ENCODE data around the gene IFFO2.

Gene IFFO2

DNA sequence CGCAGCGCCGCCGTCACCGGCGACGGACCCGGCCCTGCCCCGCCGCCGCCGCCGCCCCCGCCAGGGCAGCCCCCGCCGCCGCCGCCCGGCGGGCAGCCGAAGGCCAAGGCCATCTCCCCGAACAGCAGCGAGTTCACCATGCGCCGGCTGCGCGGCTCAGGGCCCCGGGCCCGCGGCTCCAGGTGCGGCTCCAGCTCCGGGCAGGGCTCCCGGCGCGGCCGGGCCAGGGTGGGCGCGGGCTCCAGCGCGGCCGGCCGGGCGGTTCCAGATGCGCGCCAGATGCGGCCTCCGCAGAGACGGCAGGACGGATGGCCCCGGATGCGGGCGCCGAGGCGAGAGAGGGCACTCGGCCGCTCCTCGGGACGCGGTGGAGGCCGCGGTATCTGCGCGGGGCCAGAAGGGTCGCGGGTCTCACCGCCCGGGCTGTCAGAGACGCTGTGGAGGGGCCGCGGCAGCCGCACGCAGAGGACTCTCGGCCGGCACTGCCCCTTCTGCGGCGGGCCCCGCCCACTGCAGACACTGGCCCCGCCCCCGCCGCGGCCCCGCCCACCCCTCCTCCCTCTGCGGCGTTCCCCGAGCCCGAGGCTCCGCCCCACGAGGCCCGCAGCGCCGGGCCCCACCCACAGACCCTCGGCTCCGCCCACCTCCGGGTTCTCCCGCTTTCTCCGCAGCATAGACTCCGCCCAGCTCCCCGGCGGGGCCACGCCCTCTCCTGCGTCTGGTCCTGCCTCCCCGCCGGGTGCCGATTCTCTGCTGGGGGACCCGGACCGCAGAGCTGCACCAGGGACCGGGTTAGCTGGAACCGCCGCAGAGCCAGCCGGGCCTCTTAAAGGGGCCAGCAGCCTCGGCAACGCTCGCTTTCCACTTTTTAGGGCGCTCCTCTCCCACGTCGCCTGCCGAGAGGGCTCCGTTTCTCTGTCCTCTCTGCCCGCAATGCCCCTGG, at the start of gene IFFO2:
Gene IFFO2 (minus strand): TSS at position 484 of the 943 bp plus-strand sequence. CDS start 344 bp downstream, at position 140.
- TF ChIP-seq, protein P1, sequence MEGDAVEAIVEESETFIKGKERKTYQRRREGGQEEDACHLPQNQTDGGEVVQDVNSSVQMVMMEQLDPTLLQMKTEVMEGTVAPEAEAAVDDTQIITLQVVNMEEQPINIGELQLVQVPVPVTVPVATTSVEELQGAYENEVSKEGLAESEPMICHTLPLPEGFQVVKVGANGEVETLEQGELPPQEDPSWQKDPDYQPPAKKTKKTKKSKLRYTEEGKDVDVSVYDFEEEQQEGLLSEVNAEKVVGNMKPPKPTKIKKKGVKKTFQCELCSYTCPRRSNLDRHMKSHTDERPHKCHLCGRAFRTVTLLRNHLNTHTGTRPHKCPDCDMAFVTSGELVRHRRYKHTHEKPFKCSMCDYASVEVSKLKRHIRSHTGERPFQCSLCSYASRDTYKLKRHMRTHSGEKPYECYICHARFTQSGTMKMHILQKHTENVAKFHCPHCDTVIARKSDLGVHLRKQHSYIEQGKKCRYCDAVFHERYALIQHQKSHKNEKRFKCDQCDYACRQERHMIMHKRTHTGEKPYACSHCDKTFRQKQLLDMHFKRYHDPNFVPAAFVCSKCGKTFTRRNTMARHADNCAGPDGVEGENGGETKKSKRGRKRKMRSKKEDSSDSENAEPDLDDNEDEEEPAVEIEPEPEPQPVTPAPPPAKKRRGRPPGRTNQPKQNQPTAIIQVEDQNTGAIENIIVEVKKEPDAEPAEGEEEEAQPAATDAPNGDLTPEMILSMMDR (IDR thresholded peaks at IDR 0.05; ENCODE audit: low read length) = no peak
- TF ChIP-seq EZH2 (optimal IDR thresholded peaks at IDR 0.05; ENCODE audit: low read depth, low read length) (no peak), EZH2phosphoT487 (IDR thresholded peaks at IDR 0.05; ENCODE audit: low read length) (no peak)
- H3K4me3 ChIP-seq (ENCODE audit: low read length) = peak within 1 kb of the TSS; percentile 84
- no peaks in the 10 kb centered on the region for H3K36me3 ChIP-seq (replicated peaks; ENCODE audit: insufficient read depth, low read length)
- peaks cover 15% of the 10 kb centered on the region; the same call in 1 of the 2 replicates for H3F3A ChIP-seq (ENCODE audit: insufficient read depth, low read length)
- peak within 1 kb of the TSS; percentile 94 for H3K4me2 ChIP-seq (ENCODE audit: low read depth, low read length)
- H3K4me1 ChIP-seq (ENCODE audit: low read length) = peaks cover 26% of the 10 kb centered on the region
- peak; percentile 90 for DNase-seq
- peaks cover 37% of the 10 kb centered on the region for H3K79me2 ChIP-seq (ENCODE audit: low read length)
- H3K9ac ChIP-seq (ENCODE audit: low read length) = peak within 1 kb of the TSS; percentile 64
- no peaks in the 10 kb centered on the region for H4K20me1 ChIP-seq (ENCODE audit: insufficient read depth, low read length)
- no peaks in the 10 kb centered on the region for H3K9me2 ChIP-seq (replicated peaks; ENCODE audit: insufficient read depth, low read length)
- peak within 1 kb of the TSS; percentile 87 for H2AFZ ChIP-seq (ENCODE audit: low read length)
- H3K9me3 ChIP-seq (replicated peaks; ENCODE audit: insufficient read depth, low read length) = no peaks in the 10 kb centered on the region
- no peak within 1 kb of the TSS for H3K27ac ChIP-seq (ENCODE audit: low read length)
- peaks cover 38% of the 10 kb centered on the region for H3K27me3 ChIP-seq (replicated peaks; ENCODE audit: insufficient read depth, low read length)

DNA sequence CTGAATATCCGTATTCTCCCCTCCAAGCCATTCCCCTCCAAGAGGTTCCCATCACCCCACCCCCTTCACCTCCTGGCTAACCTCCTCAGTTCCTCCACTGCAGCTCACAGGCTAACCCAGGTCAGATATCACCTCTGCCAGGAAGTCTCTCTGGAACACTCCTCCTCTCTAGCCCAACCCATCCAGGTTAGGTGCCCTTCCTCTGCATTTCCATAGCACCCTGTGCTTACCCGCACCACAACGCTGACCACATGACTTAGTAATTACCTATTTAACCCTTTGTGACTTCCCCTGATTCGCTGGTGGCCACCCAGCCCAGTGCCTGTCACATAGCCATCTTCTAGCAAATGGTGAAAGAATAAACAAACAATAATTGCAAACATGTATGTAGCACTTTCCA, 49.5 kb upstream of the IFFO2 start:
- TF ChIP-seq EZH2phosphoT487 (IDR thresholded peaks at IDR 0.05; ENCODE audit: low read length) (no peak), EZH2 (optimal IDR thresholded peaks at IDR 0.05; ENCODE audit: low read depth, low read length) (no peak)
- TF ChIP-seq, protein P1 (IDR thresholded peaks at IDR 0.05; ENCODE audit: low read length) = no peak
- Histone ChIP-seq H3K9me3 (replicated peaks; ENCODE audit: insufficient read depth, low read length) (no peaks in the 10 kb centered on the region), H3K4me1 (ENCODE audit: low read length) (peaks cover 8% of the 10 kb centered on the region; the same call in 1 of the 2 replicates), H3K9me2 (replicated peaks; ENCODE audit: insufficient read depth, low read length) (no peaks in the 10 kb centered on the region), H4K20me1 (ENCODE audit: insufficient read depth, low read length) (no peaks in the 10 kb centered on the region), H3F3A (ENCODE audit: insufficient read depth, low read length) (0 out of 2 replicates have a peak, but pooled peaks cover 4% of the 10 kb centered on the region), H3K4me3 (ENCODE audit: low read length) (no peak overlapping the region), H3K27ac (ENCODE audit: low read length) (no peak overlapping the region), H3K9ac (ENCODE audit: low read length) (no peak overlapping the region), H3K79me2 (ENCODE audit: low read length) (no peaks in the 10 kb centered on the region), H3K36me3 (replicated peaks; ENCODE audit: insufficient read depth, low read length) (no peaks in the 10 kb centered on the region), H3K27me3 (replicated peaks; ENCODE audit: insufficient read depth, low read length) (peaks cover 94% of the 10 kb centered on the region), H3K4me2 (ENCODE audit: low read depth, low read length) (no peak overlapping the region), H2AFZ (ENCODE audit: low read length) (no peak overlapping the region)
- DNase-seq = no peak

DNA sequence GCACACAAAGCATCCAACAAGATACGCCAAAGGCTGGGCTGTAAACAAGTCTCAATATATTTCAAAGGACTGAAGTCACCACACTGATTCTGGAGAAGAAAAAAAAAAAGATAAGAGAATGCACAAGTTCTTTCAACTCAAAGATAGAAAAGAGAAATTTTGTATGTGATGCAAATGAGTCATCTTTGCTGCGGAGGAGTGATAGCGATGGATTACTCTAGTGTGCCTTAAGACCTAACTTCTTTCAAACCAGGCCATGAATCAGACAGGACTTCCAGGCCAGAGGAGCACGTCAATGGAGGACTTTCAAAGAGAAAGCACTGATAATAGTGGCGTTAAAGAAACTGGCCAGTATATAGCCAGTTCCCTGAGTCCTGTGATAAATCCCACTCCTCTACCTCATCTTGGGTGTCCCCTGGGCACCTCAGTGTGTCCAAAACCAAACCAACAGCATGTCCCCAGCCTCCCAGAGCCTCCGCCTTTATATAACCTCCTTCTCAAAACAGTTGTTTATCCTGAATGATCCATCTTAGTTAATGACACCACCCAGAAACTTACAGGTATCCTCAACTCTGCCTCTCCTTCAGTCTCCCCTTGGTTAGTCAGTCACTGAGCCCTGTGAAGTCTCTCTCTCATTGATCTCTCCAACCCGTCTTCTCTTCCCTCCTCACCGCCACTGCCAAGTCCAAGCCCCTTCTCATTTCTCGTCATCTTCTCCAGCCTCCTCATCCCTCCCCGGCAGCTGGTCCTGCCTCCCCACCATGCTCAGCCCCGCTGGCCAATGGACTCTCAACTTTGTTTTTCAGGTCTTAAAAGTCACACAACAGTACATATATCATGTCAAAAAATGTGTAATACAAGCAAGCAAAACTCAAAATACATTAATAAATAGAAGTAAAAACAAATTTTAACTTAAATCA, 47.2 kb upstream of the IFFO2 start:
- Histone ChIP-seq H3F3A (ENCODE audit: insufficient read depth, low read length) (no peaks in the 10 kb centered on the region), H3K4me2 (ENCODE audit: low read depth, low read length) (no peak overlapping the region), H3K27me3 (replicated peaks; ENCODE audit: insufficient read depth, low read length) (peaks cover 95% of the 10 kb centered on the region), H3K9me2 (replicated peaks; ENCODE audit: insufficient read depth, low read length) (no peaks in the 10 kb centered on the region), H3K9me3 (replicated peaks; ENCODE audit: insufficient read depth, low read length) (no peaks in the 10 kb centered on the region), H3K36me3 (replicated peaks; ENCODE audit: insufficient read depth, low read length) (no peaks in the 10 kb centered on the region), H3K79me2 (ENCODE audit: low read length) (no peaks in the 10 kb centered on the region), H4K20me1 (ENCODE audit: insufficient read depth, low read length) (no peaks in the 10 kb centered on the region), H2AFZ (ENCODE audit: low read length) (no peak overlapping the region), H3K4me1 (ENCODE audit: low read length) (no peaks in the 10 kb centered on the region), H3K4me3 (ENCODE audit: low read length) (no peak overlapping the region), H3K9ac (ENCODE audit: low read length) (no peak overlapping the region), H3K27ac (ENCODE audit: low read length) (no peak overlapping the region)
- no peak for DNase-seq
- TF ChIP-seq, protein P1 (IDR thresholded peaks at IDR 0.05; ENCODE audit: low read length) = no peak
- no peak for TF ChIP-seq EZH2 (optimal IDR thresholded peaks at IDR 0.05; ENCODE audit: low read depth, low read length)
- no peak for TF ChIP-seq EZH2phosphoT487 (IDR thresholded peaks at IDR 0.05; ENCODE audit: low read length)

Measured in MM.1S (cell line).